HEK293 (cell line): Measurements from ENCODE around the gene PTGDR2.

Experiments
- CTCF ChIA-PET: fragments of 350-600 bp; formaldehyde crosslinking; extraction: SDS; loops from one replicate; lab custom pipeline; 2021; ENCODE audit warnings: antibody characterized with exemption; lab: Yijun Ruan, JAX
- POLR2A ChIA-PET: fragments of 300-600 bp; formaldehyde crosslinking; extraction: SDS; loops from one replicate; lab custom pipeline; 2020; ENCODE audit warnings: antibody characterized with exemption, inconsistent platforms; lab: Yijun Ruan, JAX
- H3K27ac ChIP-seq: fragments of 200-500 bp; sonication (Bioruptor generic); 2 replicates; pipeline ENCODE4 v1.5.1; 2014; ENCODE audit warnings: low read depth, low read length, control low read depth, inconsistent platforms; ENCODE audit errors: extremely low read depth
- H3K36me3 ChIP-seq, 2 experiments: fragments of 200-500 bp in 1 of 2; sonication (Bioruptor generic) in 1 of 2; 1 replicate in 1 of 2; 2 replicates in 1 of 2; pipeline ENCODE4 v1.5.1; 2014 to 2017; ENCODE audit warnings: inconsistent platforms in 2 of 2, low read length in 2 of 2; ENCODE audit not compliant: control insufficient read depth in 2 of 2, insufficient read depth in 1 of 2
- H3K4me1 ChIP-seq: fragments of 200-500 bp; sonication (Bioruptor generic); 2 replicates; pipeline ENCODE4 v1.5.1; 2014; ENCODE audit warnings: mild to moderate bottlenecking, low read length, inconsistent platforms; ENCODE audit not compliant: control insufficient read depth, insufficient read depth
- H3K4me3 ChIP-seq: 2 replicates; pipeline ENCODE4 v1.5.1; 2011; ENCODE audit warnings: low read depth, mild to moderate bottlenecking, control low read depth, low read length, moderate library complexity
- H3K9me3 ChIP-seq: fragments of 200-500 bp; sonication (Bioruptor generic); 2 replicates; pipeline ENCODE4 v1.5.1; 2014; ENCODE audit warnings: low read depth, low read length, inconsistent platforms; ENCODE audit not compliant: control insufficient read depth, insufficient read depth
- ATF2 ChIP-seq: fragments of 450-650 bp; formaldehyde crosslinking; IDR thresholded peaks from 2 replicates; pipeline ENCODE4 v1.5.1; 2016; ENCODE audit warnings: missing biosample characterization, missing genetic modification characterization, low read depth
- EGR2 ChIP-seq: fragments of 450-650 bp; formaldehyde crosslinking; IDR thresholded peaks from 2 replicates; pipeline ENCODE4 v1.5.1; 2016; ENCODE audit warnings: low read depth, missing biosample characterization, missing genetic modification characterization
- GFI1B ChIP-seq: fragments of 450-650 bp; formaldehyde crosslinking; IDR thresholded peaks from 2 replicates; pipeline ENCODE4 v1.5.1; 2016; ENCODE audit warnings: missing biosample characterization, missing genetic modification characterization
- GLIS1 ChIP-seq: fragments of 450-650 bp; formaldehyde crosslinking; IDR thresholded peaks from 2 replicates; pipeline ENCODE4 v1.5.1; 2016; ENCODE audit warnings: missing biosample characterization, missing genetic modification characterization
- KLF16 ChIP-seq: fragments of 450-650 bp; formaldehyde crosslinking; IDR thresholded peaks from 2 replicates; pipeline ENCODE4 v1.5.1; 2017; ENCODE audit warnings: missing biosample characterization, missing genetic modification characterization
- KLF9 ChIP-seq: fragments of 450-650 bp; formaldehyde crosslinking; IDR thresholded peaks from 2 replicates; pipeline ENCODE4 v1.5.1; 2016; ENCODE audit warnings: missing biosample characterization, missing genetic modification characterization, low read depth
- MEIS1 ChIP-seq: sonication (generic); formaldehyde crosslinking; IDR thresholded peaks from 2 replicates; pipeline ENCODE4 v1.8.1; 2022; ENCODE audit warnings: missing genetic modification reagents, mild to moderate bottlenecking, borderline replicate concordance
- OSR2 ChIP-seq: fragments of 450-650 bp; formaldehyde crosslinking; IDR thresholded peaks from 2 replicates; pipeline ENCODE4 v1.5.1; 2016; ENCODE audit warnings: missing biosample characterization, missing genetic modification characterization
- PBX3 ChIP-seq: sonication (generic); formaldehyde crosslinking; IDR thresholded peaks from 2 replicates; pipeline ENCODE4 v1.8.1; 2022; ENCODE audit warnings: mild to moderate bottlenecking, moderate library complexity, missing genetic modification reagents
- SP7 ChIP-seq: fragments of 450-650 bp; formaldehyde crosslinking; IDR thresholded peaks from 2 replicates; pipeline ENCODE4 v1.5.1; 2016; ENCODE audit warnings: missing biosample characterization, missing genetic modification characterization
- ZBTB10 ChIP-seq: fragments of 450-650 bp; formaldehyde crosslinking; IDR thresholded peaks from 2 replicates; pipeline ENCODE4 v1.5.1; 2016; ENCODE audit warnings: missing biosample characterization, missing genetic modification characterization
- ZNF140 ChIP-seq: fragments of 450-650 bp; formaldehyde crosslinking; IDR thresholded peaks from 2 replicates; pipeline ENCODE4 v1.5.1; 2016; ENCODE audit warnings: missing biosample characterization, missing genetic modification characterization
- ZNF174 ChIP-seq: fragments of 450-650 bp; formaldehyde crosslinking; IDR thresholded peaks from 2 replicates; pipeline ENCODE4 v1.5.0; 2017; ENCODE audit warnings: missing biosample characterization, mild to moderate bottlenecking, missing genetic modification characterization
- ZNF175 ChIP-seq: fragments of 450-650 bp; formaldehyde crosslinking; IDR thresholded peaks from 2 replicates; pipeline ENCODE4 v1.5.1; 2016; ENCODE audit warnings: missing biosample characterization, missing genetic modification characterization
- ZNF223 ChIP-seq: fragments of 450-650 bp; formaldehyde crosslinking; IDR thresholded peaks from 2 replicates; pipeline ENCODE4 v1.5.1; 2016; ENCODE audit warnings: missing biosample characterization, missing genetic modification characterization
- ZNF23 ChIP-seq: fragments of 450-650 bp; formaldehyde crosslinking; IDR thresholded peaks from 2 replicates; pipeline ENCODE4 v1.5.1; 2016; ENCODE audit warnings: missing biosample characterization, missing genetic modification characterization, borderline replicate concordance
- ZNF335 ChIP-seq: fragments of 450-650 bp; formaldehyde crosslinking; conservative IDR thresholded peaks from 2 replicates; pipeline ENCODE4 v1.5.1; 2016; ENCODE audit warnings: missing biosample characterization, missing genetic modification characterization
- ZNF473 ChIP-seq: fragments of 450-650 bp; formaldehyde crosslinking; IDR thresholded peaks from 2 replicates; pipeline ENCODE4 v1.5.1; 2017; ENCODE audit warnings: missing biosample characterization, missing genetic modification characterization
- ZNF544 ChIP-seq: fragments of 450-650 bp; formaldehyde crosslinking; IDR thresholded peaks from 2 replicates; pipeline ENCODE4 v1.5.0; 2017; ENCODE audit warnings: missing biosample characterization, missing genetic modification characterization
- ZNF549 ChIP-seq: fragments of 450-650 bp; IDR thresholded peaks from 2 replicates; pipeline ENCODE4 v1.5.1; 2018; ENCODE audit warnings: missing biosample characterization, missing genetic modification characterization, mild to moderate bottlenecking, inconsistent platforms, moderate library complexity
- ZNF785 ChIP-seq: fragments of 450-650 bp; formaldehyde crosslinking; IDR thresholded peaks from 2 replicates; pipeline ENCODE4 v1.5.1; 2016; ENCODE audit warnings: missing biosample characterization, missing genetic modification characterization
- ZXDB ChIP-seq: fragments of 450-650 bp; formaldehyde crosslinking; IDR thresholded peaks from 2 replicates; pipeline ENCODE4 v1.5.1; 2016; ENCODE audit warnings: missing biosample characterization, missing genetic modification characterization

PTGDR2 gene

GRCh38 chr11:60854140-60854846 lies 1.5 kb downstream of the PTGDR2 start:
- ChIA-PET CTCF (interaction anchor here (2.4 kb wide), 1 partner anchor 23 kb away, joined by 7 read pairs; no protein-coding TSS in a partner anchor), POLR2A (no interaction called here)
- TF ChIP-seq KLF9 (tag by site-specific recombination) = no peak
- TF ChIP-seq GFI1B = no peak
- no peak for TF ChIP-seq PBX3 (CRISPR knock-in tag)
- TF ChIP-seq ZBTB10 (tag by site-specific recombination) = no peak
- TF ChIP-seq ZNF140 (tag by site-specific recombination) = no peak
- Histone ChIP-seq H3K27ac (no peak overlapping the region), H3K36me3 (peaks cover 0 to 28% of the 10 kb centered on the region in 2 experiments; a peak in 1 of 3 replicates), H3K9me3 (no peaks in the 10 kb centered on the region), H3K4me1 (no peaks in the 10 kb centered on the region), H3K4me3 (no peak overlapping the region)

GRCh38 chr11:60852982-60853950 lies 2.5 kb downstream of the PTGDR2 start:
- Histone ChIP-seq H3K4me1 (no peaks in the 10 kb centered on the region), H3K4me3 (no peak overlapping the region), H3K9me3 (no peaks in the 10 kb centered on the region), H3K27ac (no peak overlapping the region), H3K36me3 (peaks cover 0 to 39% of the 10 kb centered on the region in 2 experiments; a peak in 1 of 3 replicates)
- no peak for TF ChIP-seq ZNF174
- TF ChIP-seq ZNF785 = no peak
- no peak for TF ChIP-seq ZXDB (tag by site-specific recombination)
- TF ChIP-seq GLIS1 (tag by site-specific recombination) = no peak
- TF ChIP-seq EGR2 (tag by site-specific recombination) = no peak
- TF ChIP-seq ZNF549 (tag by site-specific recombination) = no peak
- CTCF ChIA-PET = no interaction called here
- POLR2A ChIA-PET = no interaction called here

GRCh38 chr11:60852117-60852981 lies 3.4 kb downstream of the PTGDR2 start:
- no peaks in the 10 kb centered on the region for H3K4me1 ChIP-seq
- ChIA-PET POLR2A (no interaction called here), CTCF (interaction anchor here (1.6 kb wide), 1 partner anchor 21 kb away, joined by 3 read pairs; no protein-coding TSS in a partner anchor)
- H3K4me3 ChIP-seq = no peak overlapping the region
- no peak overlapping the region for H3K27ac ChIP-seq
- peaks cover 0 to 48% of the 10 kb centered on the region in 2 experiments; a peak in 1 of 3 replicates for H3K36me3 ChIP-seq
- no peaks in the 10 kb centered on the region for H3K9me3 ChIP-seq
- TF ChIP-seq ZNF175 (tag by site-specific recombination) = no peak
- TF ChIP-seq ZNF223 (tag by site-specific recombination) = no peak
- no peak for TF ChIP-seq ZNF473 (tag by site-specific recombination)
- TF ChIP-seq PBX3 (CRISPR knock-in tag) = no peak
- no peak for TF ChIP-seq MEIS1 (CRISPR knock-in tag)
- no peak for TF ChIP-seq ZNF335 (tag by site-specific recombination)
- no peak for TF ChIP-seq KLF16 (tag by site-specific recombination)
- TF ChIP-seq ZNF23 (tag by site-specific recombination) = no peak
- no peak for TF ChIP-seq SP7
- no peak for TF ChIP-seq ATF2 (tag by site-specific recombination)
- TF ChIP-seq ZNF544 (tag by site-specific recombination) = no peak
- no peak for TF ChIP-seq OSR2 (tag by site-specific recombination)
